ENCODE results near the gene ZNF362. TPM values are rescaled to one million over a fixed set of nuclear protein-coding genes. Genes with fewer than 3 reads are reported as not detected.

ZNF362 gene
- total and polyA plus RNA-seq, 7 donors: 6.5 to 20.9 (median 15.2) TPM

GRCh38 chr1:33247545-33247944 is 8.7 kb upstream of the ZNF362 start:
- 64 to 74% (median 66%) methylated on average over 7 of the region's 7 CpGs for WGBS, 3 donors
- no peaks in the 10 kb centered on the region for H3K4me1 ChIP-seq
- intact Hi-C loops (cut with DNase I): loop anchor here in 1 of 2 donors (10.0 kb wide), 1 partner anchor 113 kb away; no protein-coding TSS in a partner anchor
- no peak for DNase-seq
- H3K27ac ChIP-seq: no peak overlapping the region
- no peak for ATAC-seq
- H3K27me3 ChIP-seq (ENCODE audit: insufficient read depth in 3 of 3, low read length in 2 of 3): no peaks in the 10 kb centered on the region
- no peak for TF ChIP-seq CTCF (IDR thresholded peaks at IDR 0.05)
- H3K36me3 ChIP-seq (ENCODE audit: insufficient read depth in 1 of 2, low read depth in 1 of 2): no peaks in the 10 kb centered on the region
- no peaks in the 10 kb centered on the region for H3K9me3 ChIP-seq
- H3K4me3 ChIP-seq: no peak overlapping the region

DNA sequence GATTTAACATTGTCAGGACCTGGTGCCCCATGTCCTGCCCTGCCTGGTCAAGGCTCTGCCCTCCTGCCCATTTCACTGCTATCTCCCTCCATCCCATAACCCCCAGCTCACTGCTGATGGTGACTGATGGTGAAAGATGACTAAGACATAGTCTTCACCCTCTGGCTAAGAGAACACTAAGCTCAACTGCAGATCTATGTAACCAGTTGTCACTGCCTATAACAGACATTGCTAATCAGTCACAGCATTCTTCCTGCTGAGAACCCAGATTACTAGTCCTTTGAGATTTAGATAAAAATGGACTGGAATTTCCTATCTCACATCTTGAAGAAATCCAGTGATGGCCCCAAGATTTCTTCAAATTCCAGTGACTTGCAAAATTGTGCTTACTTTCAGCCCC is 8.0 kb upstream of the ZNF362 start:
- no peak for ATAC-seq
- no peak overlapping the region for H3K4me3 ChIP-seq
- no peaks in the 10 kb centered on the region for H3K4me1 ChIP-seq
- intact Hi-C loops (cut with DNase I): loop anchor here in 1 of 2 donors (10.0 kb wide), 1 partner anchor 113 kb away; no protein-coding TSS in a partner anchor
- H3K27ac ChIP-seq: no peak overlapping the region
- H3K36me3 ChIP-seq (ENCODE audit: insufficient read depth in 1 of 2, low read depth in 1 of 2): no peaks in the 10 kb centered on the region
- no peaks in the 10 kb centered on the region for H3K9me3 ChIP-seq
- no peak for TF ChIP-seq CTCF (IDR thresholded peaks at IDR 0.05)
- DNase-seq: no peak
- H3K27me3 ChIP-seq (ENCODE audit: insufficient read depth in 3 of 3, low read length in 2 of 3): no peaks in the 10 kb centered on the region

DNA sequence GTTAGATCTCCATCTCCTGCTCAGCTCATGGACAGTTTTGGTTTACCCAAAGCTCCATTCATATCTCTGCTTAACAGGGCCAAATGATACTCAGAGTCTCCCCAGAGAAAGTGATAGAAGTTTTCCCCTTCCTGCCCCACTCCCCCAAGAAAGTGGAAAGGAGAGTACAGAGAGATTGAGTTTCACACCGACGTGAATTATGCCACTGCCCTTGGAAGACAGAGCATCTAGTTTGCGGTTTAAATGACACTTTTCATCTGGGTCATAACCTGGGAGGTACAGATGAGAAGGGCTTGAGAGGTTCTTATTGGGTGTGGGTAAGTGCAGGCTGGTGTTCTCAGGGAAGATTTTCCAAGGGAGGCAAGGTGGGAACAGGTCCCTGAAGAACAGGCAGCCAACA is 6.9 kb upstream of the ZNF362 start:
- DNase-seq (no peak), ATAC-seq (no peak)
- intact Hi-C loops (cut with DNase I): loop anchor here in 1 of 2 donors (10.0 kb wide), 1 partner anchor 115 kb away; no protein-coding TSS in a partner anchor
- no peak for TF ChIP-seq CTCF (IDR thresholded peaks at IDR 0.05)
- Histone ChIP-seq H3K36me3 (ENCODE audit: insufficient read depth in 1 of 2, low read depth in 1 of 2) (no peaks in the 10 kb centered on the region), H3K27ac (no peak overlapping the region), H3K4me1 (no peaks in the 10 kb centered on the region), H3K4me3 (no peak overlapping the region), H3K9me3 (no peaks in the 10 kb centered on the region), H3K27me3 (ENCODE audit: insufficient read depth in 3 of 3, low read length in 2 of 3) (no peaks in the 10 kb centered on the region)
- WGBS, 3 donors: 48 to 60% (median 55%) methylated on average over 3 of the region's 3 CpGs

- TF ChIP-seq CTCF (IDR thresholded peaks at IDR 0.05): no peak
- H3K4me1 ChIP-seq: no peaks in the 10 kb centered on the region
- no peaks in the 10 kb centered on the region for H3K36me3 ChIP-seq (ENCODE audit: insufficient read depth in 1 of 2, low read depth in 1 of 2)
- ATAC-seq (no peak), DNase-seq (no peak)
- H3K9me3 ChIP-seq: no peaks in the 10 kb centered on the region
- no peaks in the 10 kb centered on the region for H3K27me3 ChIP-seq (ENCODE audit: insufficient read depth in 3 of 3, low read length in 2 of 3)
- H3K4me3 ChIP-seq: no peak overlapping the region
- intact Hi-C loops (cut with DNase I): no loop called here
- no peak overlapping the region for H3K27ac ChIP-seq
- 87 to 96% (median 94%) methylated on average over 5 of the region's 5 CpGs for WGBS, 3 donors
Observed at GRCh38 chr1:33250217-33250616, 6.1 kb upstream of the ZNF362 start.

DNA sequence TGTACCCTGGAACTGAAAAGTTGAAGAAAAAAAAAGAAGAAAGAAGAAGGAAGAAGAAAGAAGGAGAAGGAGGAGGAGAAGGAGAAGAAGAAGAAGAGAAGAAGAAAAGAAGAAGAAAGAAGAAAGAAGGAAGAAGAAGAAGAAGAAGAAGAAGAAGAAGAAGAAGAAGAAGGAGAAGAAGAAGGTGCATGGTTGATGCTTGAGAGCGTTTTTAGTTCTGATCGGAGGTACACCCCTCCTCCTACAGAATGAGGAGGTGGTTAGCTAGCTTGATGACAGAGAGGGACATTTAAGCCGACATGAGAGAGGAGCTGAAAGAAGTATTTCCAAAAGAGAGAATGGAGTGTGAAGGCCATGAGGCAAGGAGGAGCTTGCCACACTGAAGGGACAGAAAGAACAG is 5.6 kb upstream of the ZNF362 start:
- Histone ChIP-seq H3K4me1 (no peaks in the 10 kb centered on the region), H3K4me3 (no peak overlapping the region), H3K27me3 (ENCODE audit: insufficient read depth in 3 of 3, low read length in 2 of 3) (no peaks in the 10 kb centered on the region), H3K36me3 (ENCODE audit: insufficient read depth in 1 of 2, low read depth in 1 of 2) (no peaks in the 10 kb centered on the region), H3K27ac (no peak overlapping the region), H3K9me3 (no peaks in the 10 kb centered on the region)
- intact Hi-C loops (cut with DNase I): no loop called here
- DNase-seq (no peak), ATAC-seq (no peak)
- 75 to 90% (median 88%) methylated on average over 3 of the region's 3 CpGs for WGBS, 3 donors
- TF ChIP-seq CTCF (IDR thresholded peaks at IDR 0.05): no peak

Measured in psoas muscle (tissue), 8 donors.